ENCODE measurements around the gene TAF13.
A peak's percentile ranks its signal among the peaks of the same experiment; 100 is the strongest.

Gene TAF13

GRCh38 chr1:109116286-109116685 is 40.5 kb upstream of the TAF13 start:
- Histone ChIP-seq H3F3A (ENCODE audit: insufficient read depth, low read length) (no peaks in the 10 kb centered on the region), H4K20me1 (ENCODE audit: insufficient read depth, low read length) (no peaks in the 10 kb centered on the region), H3K4me2 (ENCODE audit: low read depth, low read length) (no peak overlapping the region), H3K79me2 (ENCODE audit: low read length) (no peaks in the 10 kb centered on the region), H3K4me3 (ENCODE audit: low read length) (no peak overlapping the region), H3K9me2 (replicated peaks; ENCODE audit: insufficient read depth, low read length) (no peaks in the 10 kb centered on the region), H3K27ac (ENCODE audit: low read length) (no peak overlapping the region), H3K27me3 (replicated peaks; ENCODE audit: insufficient read depth, low read length) (no peaks in the 10 kb centered on the region; the same call in 1 of the 2 replicates), H3K4me1 (ENCODE audit: low read length) (no peaks in the 10 kb centered on the region), H3K36me3 (replicated peaks; ENCODE audit: insufficient read depth, low read length) (no peaks in the 10 kb centered on the region), H3K9me3 (replicated peaks; ENCODE audit: insufficient read depth, low read length) (no peaks in the 10 kb centered on the region), H3K9ac (ENCODE audit: low read length) (no peak overlapping the region), H2AFZ (ENCODE audit: low read length) (no peak overlapping the region)
- no peak for DNase-seq
- TF ChIP-seq CTCF (IDR thresholded peaks at IDR 0.05; ENCODE audit: low read length) (no peak), EZH2phosphoT487 (IDR thresholded peaks at IDR 0.05; ENCODE audit: low read length) (no peak), EZH2 (optimal IDR thresholded peaks at IDR 0.05; ENCODE audit: low read depth, low read length) (no peak)

- no peak overlapping the region for H2AFZ ChIP-seq (ENCODE audit: low read length)
- H3K4me3 ChIP-seq (ENCODE audit: low read length) = no peak overlapping the region
- no peaks in the 10 kb centered on the region for H3K36me3 ChIP-seq (replicated peaks; ENCODE audit: insufficient read depth, low read length)
- no peaks in the 10 kb centered on the region for H3K79me2 ChIP-seq (ENCODE audit: low read length)
- no peaks in the 10 kb centered on the region for H3K9me3 ChIP-seq (replicated peaks; ENCODE audit: insufficient read depth, low read length)
- H3K4me1 ChIP-seq (ENCODE audit: low read length) = no peaks in the 10 kb centered on the region
- no peaks in the 10 kb centered on the region for H3K9me2 ChIP-seq (replicated peaks; ENCODE audit: insufficient read depth, low read length)
- no peaks in the 10 kb centered on the region; the same call in 1 of the 2 replicates for H3K27me3 ChIP-seq (replicated peaks; ENCODE audit: insufficient read depth, low read length)
- no peak overlapping the region for H3K4me2 ChIP-seq (ENCODE audit: low read depth, low read length)
- no peaks in the 10 kb centered on the region for H4K20me1 ChIP-seq (ENCODE audit: insufficient read depth, low read length)
- H3K9ac ChIP-seq (ENCODE audit: low read length) = no peak overlapping the region
- no peak for TF ChIP-seq EZH2phosphoT487 (IDR thresholded peaks at IDR 0.05; ENCODE audit: low read length)
- no peak for TF ChIP-seq EZH2 (optimal IDR thresholded peaks at IDR 0.05; ENCODE audit: low read depth, low read length)
- no peak for TF ChIP-seq CTCF (IDR thresholded peaks at IDR 0.05; ENCODE audit: low read length)
- no peak for DNase-seq
- no peaks in the 10 kb centered on the region for H3F3A ChIP-seq (ENCODE audit: insufficient read depth, low read length)
- H3K27ac ChIP-seq (ENCODE audit: low read length) = no peak overlapping the region
Measured at GRCh38 chr1:109115685-109116084, 39.9 kb upstream of the TAF13 start.

GRCh38 chr1:109114342-109114674 is 38.5 kb upstream of the TAF13 start:
- Histone ChIP-seq H3K4me3 (ENCODE audit: low read length) (no peak overlapping the region), H3K27me3 (replicated peaks; ENCODE audit: insufficient read depth, low read length) (no peaks in the 10 kb centered on the region; the same call in 1 of the 2 replicates), H2AFZ (ENCODE audit: low read length) (no peak overlapping the region)

More at GRCh38 chr1:109114342-109114674, 38.5 kb upstream of the TAF13 start:
- no peaks in the 10 kb centered on the region for H3K9me2 ChIP-seq (replicated peaks; ENCODE audit: insufficient read depth, low read length)
- TF ChIP-seq CTCF (IDR thresholded peaks at IDR 0.05; ENCODE audit: low read length) (no peak), EZH2phosphoT487 (IDR thresholded peaks at IDR 0.05; ENCODE audit: low read length) (no peak), EZH2 (optimal IDR thresholded peaks at IDR 0.05; ENCODE audit: low read depth, low read length) (no peak)
- no peak for DNase-seq
- H3K36me3 ChIP-seq (replicated peaks; ENCODE audit: insufficient read depth, low read length) = no peaks in the 10 kb centered on the region
- H3K27ac ChIP-seq (ENCODE audit: low read length) = no peak overlapping the region
- peak overlapping the region; percentile 32; the same call in 1 of the 2 replicates for H3K4me2 ChIP-seq (ENCODE audit: low read depth, low read length)
- no peaks in the 10 kb centered on the region for H3K9me3 ChIP-seq (replicated peaks; ENCODE audit: insufficient read depth, low read length)
- H3F3A ChIP-seq (ENCODE audit: insufficient read depth, low read length) = no peaks in the 10 kb centered on the region
- H3K4me1 ChIP-seq (ENCODE audit: low read length) = no peaks in the 10 kb centered on the region
- no peaks in the 10 kb centered on the region for H4K20me1 ChIP-seq (ENCODE audit: insufficient read depth, low read length)
- no peaks in the 10 kb centered on the region for H3K79me2 ChIP-seq (ENCODE audit: low read length)
- H3K9ac ChIP-seq (ENCODE audit: low read length) = no peak overlapping the region

Measured in MM.1S (cell line).